ENCODE results near the gene POLA1.

Gene POLA1

GRCh38 chrX:24969812-24970211, 276.1 kb downstream of the POLA1 start:
- Histone ChIP-seq H3K4me3 (ENCODE audit: severe bottlenecking) (no peak overlapping the region), H3K4me1 (ENCODE audit: insufficient read depth, poor library complexity, severe bottlenecking) (no peaks in the 10 kb centered on the region), H3K36me3 (ENCODE audit: low read depth) (no peaks in the 10 kb centered on the region), H3K27ac (ENCODE audit: poor library complexity, severe bottlenecking) (no peak overlapping the region), H3K9me3 (ENCODE audit: severe bottlenecking) (no peaks in the 10 kb centered on the region), H3K27me3 (ENCODE audit: insufficient read depth, poor library complexity, severe bottlenecking) (no peaks in the 10 kb centered on the region)
- no peak for ATAC-seq (ENCODE audit: low read depth)
- no peak for TF ChIP-seq CTCF (IDR thresholded peaks at IDR 0.05; ENCODE audit: poor library complexity, severe bottlenecking)
- DNase-seq (ENCODE audit: low spot score) = no peak

- H3K27ac ChIP-seq (ENCODE audit: poor library complexity, severe bottlenecking) = no peak overlapping the region
- DNase-seq (ENCODE audit: low spot score) = no peak
- TF ChIP-seq CTCF (IDR thresholded peaks at IDR 0.05; ENCODE audit: poor library complexity, severe bottlenecking) = no peak
- H3K9me3 ChIP-seq (ENCODE audit: severe bottlenecking) = no peaks in the 10 kb centered on the region
- no peak for ATAC-seq (ENCODE audit: low read depth)
- H3K27me3 ChIP-seq (ENCODE audit: insufficient read depth, poor library complexity, severe bottlenecking) = no peaks in the 10 kb centered on the region
- H3K4me1 ChIP-seq (ENCODE audit: insufficient read depth, poor library complexity, severe bottlenecking) = no peaks in the 10 kb centered on the region
- H3K36me3 ChIP-seq (ENCODE audit: low read depth) = no peaks in the 10 kb centered on the region
- H3K4me3 ChIP-seq (ENCODE audit: severe bottlenecking) = no peak overlapping the region
Observed at GRCh38 chrX:24979081-24979480, 285.4 kb downstream of the POLA1 start.

DNA sequence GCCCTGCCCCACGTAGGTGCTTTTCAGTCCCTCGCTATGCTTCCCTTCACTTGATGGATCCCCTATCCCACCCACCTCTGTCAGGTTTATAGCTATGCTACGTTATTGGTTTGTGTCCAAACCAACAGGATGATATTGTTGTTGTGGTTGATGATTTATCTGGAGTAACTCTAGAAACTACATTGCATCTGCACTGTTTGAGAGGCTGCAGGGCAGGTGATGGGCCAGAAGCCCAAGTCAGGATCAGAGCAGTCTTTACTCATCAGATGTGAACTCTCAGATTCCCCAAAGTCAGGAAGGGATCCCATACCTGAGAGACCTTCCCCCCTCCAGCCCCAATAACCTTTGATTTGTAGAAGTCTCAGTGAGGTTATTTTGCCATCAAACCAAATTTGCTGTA, 287.3 kb downstream of the POLA1 start:
- DNase-seq (ENCODE audit: low spot score) = no peak

DNA sequence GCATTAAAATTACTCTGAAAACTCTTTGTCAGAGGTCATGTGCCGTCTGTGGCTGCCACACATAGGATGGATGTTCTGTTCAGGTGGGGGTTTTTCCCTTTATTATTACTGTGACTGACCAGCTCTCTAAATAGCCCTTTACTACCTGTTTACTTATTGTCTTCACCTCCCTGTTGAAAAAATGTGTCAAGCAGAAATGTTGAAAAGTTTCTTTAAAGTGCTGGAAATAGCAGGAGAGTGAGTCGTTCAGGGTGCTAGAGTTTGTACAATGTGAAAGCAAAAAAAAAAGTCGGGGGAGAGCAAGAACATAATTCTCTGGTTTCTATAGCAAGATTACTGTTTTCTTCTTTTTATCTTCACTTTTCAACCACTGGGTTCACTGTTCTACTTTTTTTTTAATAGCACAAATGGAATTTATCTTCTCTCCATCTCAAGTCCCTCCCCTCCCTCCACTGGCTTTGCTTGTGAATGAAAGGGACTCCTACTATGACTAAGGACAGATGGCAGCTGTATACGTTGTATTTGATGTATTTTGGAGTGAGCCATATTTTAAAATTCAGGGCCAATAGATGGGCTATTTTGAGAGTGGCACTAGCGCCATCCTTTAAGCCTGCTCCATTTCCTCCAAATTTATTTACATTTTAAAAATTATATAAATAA, 288.7 kb downstream of the POLA1 start:
- H3K27me3 ChIP-seq (ENCODE audit: insufficient read depth, poor library complexity, severe bottlenecking) = no peaks in the 10 kb centered on the region
- H3K36me3 ChIP-seq (ENCODE audit: low read depth) = no peaks in the 10 kb centered on the region
- TF ChIP-seq CTCF (IDR thresholded peaks at IDR 0.05; ENCODE audit: poor library complexity, severe bottlenecking) = no peak
- ATAC-seq (ENCODE audit: low read depth) = no peak
- no peak overlapping the region for H3K4me3 ChIP-seq (ENCODE audit: severe bottlenecking)
- no peak overlapping the region for H3K27ac ChIP-seq (ENCODE audit: poor library complexity, severe bottlenecking)
- no peaks in the 10 kb centered on the region for H3K9me3 ChIP-seq (ENCODE audit: severe bottlenecking)
- no peaks in the 10 kb centered on the region for H3K4me1 ChIP-seq (ENCODE audit: insufficient read depth, poor library complexity, severe bottlenecking)
- no peak for DNase-seq (ENCODE audit: low spot score)

More for the DNA sequence above, 287.3 kb downstream of the POLA1 start:
- no peak overlapping the region for H3K27ac ChIP-seq (ENCODE audit: poor library complexity, severe bottlenecking)
- no peaks in the 10 kb centered on the region for H3K9me3 ChIP-seq (ENCODE audit: severe bottlenecking)
- no peak for TF ChIP-seq CTCF (IDR thresholded peaks at IDR 0.05; ENCODE audit: poor library complexity, severe bottlenecking)
- no peaks in the 10 kb centered on the region for H3K4me1 ChIP-seq (ENCODE audit: insufficient read depth, poor library complexity, severe bottlenecking)
- no peak overlapping the region for H3K4me3 ChIP-seq (ENCODE audit: severe bottlenecking)
- H3K27me3 ChIP-seq (ENCODE audit: insufficient read depth, poor library complexity, severe bottlenecking) = no peaks in the 10 kb centered on the region
- no peak for ATAC-seq (ENCODE audit: low read depth)
- no peaks in the 10 kb centered on the region for H3K36me3 ChIP-seq (ENCODE audit: low read depth)

DNA sequence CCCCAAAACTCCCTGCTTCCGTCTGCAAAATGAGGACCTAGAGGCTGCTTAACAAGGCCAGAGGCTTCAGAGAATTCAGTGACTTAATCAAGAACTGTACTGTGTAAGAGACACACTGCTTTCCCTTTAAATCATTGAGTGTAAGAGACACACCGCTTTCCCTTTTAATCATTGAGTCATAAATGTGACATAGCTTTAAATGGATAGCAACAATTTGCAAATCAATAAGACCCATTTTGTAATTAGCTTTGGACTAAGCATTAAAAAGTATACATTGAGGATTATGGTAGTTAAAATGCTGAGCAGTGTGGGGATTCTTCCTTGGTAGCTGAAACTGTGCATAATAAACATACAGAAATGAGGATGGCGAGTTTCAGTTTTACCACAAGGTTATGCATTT, 290.2 kb downstream of the POLA1 start:
- DNase-seq (ENCODE audit: low spot score) (no peak), ATAC-seq (ENCODE audit: low read depth) (no peak)
- Histone ChIP-seq H3K4me3 (ENCODE audit: severe bottlenecking) (no peak overlapping the region), H3K27ac (ENCODE audit: poor library complexity, severe bottlenecking) (no peak overlapping the region), H3K36me3 (ENCODE audit: low read depth) (no peaks in the 10 kb centered on the region), H3K4me1 (ENCODE audit: insufficient read depth, poor library complexity, severe bottlenecking) (no peaks in the 10 kb centered on the region), H3K9me3 (ENCODE audit: severe bottlenecking) (no peaks in the 10 kb centered on the region), H3K27me3 (ENCODE audit: insufficient read depth, poor library complexity, severe bottlenecking) (no peaks in the 10 kb centered on the region)
- TF ChIP-seq CTCF (IDR thresholded peaks at IDR 0.05; ENCODE audit: poor library complexity, severe bottlenecking) = no peak
